Measurements from ENCODE around the gene PPP6R3. TPM values are rescaled to one million over a fixed set of nuclear protein-coding genes. Genes with fewer than 3 reads are reported as not detected.

The PPP6R3 gene
- total and polyA plus RNA-seq, 2 donors (not counting 3 experiments of a cell fraction or from before 2014, with no cell fraction given), result 31.7 to 98.8 TPM

- H3K4me3 ChIP-seq (replicated peaks in 1 of 3; ENCODE audit: insufficient read depth in 1 of 3, low read depth in 1 of 3, low read length in 3 of 3), result no peak overlapping the region
- H4K20me1 ChIP-seq (replicated peaks; ENCODE audit: control insufficient read depth, extremely low read depth, insufficient read depth, low read length), result no peaks in the 10 kb centered on the region
- TF ChIP-seq FOS (IDR thresholded peaks at IDR 0.05; ENCODE audit: borderline replicate concordance, insufficient read depth, low read length) (no peak), JUN (IDR thresholded peaks at IDR 0.05; ENCODE audit: borderline replicate concordance, insufficient read depth, insufficient read length, low read depth) (no peak), EZH2 (IDR thresholded peaks at IDR 0.05; ENCODE audit: borderline replicate concordance, low read depth, low read length, severe bottlenecking) (no peak), POLR2AphosphoS5 (IDR thresholded peaks at IDR 0.05; ENCODE audit: insufficient read depth, low read depth, low read length) (no peak), POLR2A (IDR thresholded peaks at IDR 0.05; ENCODE audit: low read depth, low read length) (no peak), GATA2 (IDR thresholded peaks at IDR 0.05; ENCODE audit: insufficient read depth, insufficient read length, low read depth, low read length) (no peak), MYC (IDR thresholded peaks at IDR 0.05; ENCODE audit: low read depth, low read length) (no peak)
- TF ChIP-seq, protein P1, sequence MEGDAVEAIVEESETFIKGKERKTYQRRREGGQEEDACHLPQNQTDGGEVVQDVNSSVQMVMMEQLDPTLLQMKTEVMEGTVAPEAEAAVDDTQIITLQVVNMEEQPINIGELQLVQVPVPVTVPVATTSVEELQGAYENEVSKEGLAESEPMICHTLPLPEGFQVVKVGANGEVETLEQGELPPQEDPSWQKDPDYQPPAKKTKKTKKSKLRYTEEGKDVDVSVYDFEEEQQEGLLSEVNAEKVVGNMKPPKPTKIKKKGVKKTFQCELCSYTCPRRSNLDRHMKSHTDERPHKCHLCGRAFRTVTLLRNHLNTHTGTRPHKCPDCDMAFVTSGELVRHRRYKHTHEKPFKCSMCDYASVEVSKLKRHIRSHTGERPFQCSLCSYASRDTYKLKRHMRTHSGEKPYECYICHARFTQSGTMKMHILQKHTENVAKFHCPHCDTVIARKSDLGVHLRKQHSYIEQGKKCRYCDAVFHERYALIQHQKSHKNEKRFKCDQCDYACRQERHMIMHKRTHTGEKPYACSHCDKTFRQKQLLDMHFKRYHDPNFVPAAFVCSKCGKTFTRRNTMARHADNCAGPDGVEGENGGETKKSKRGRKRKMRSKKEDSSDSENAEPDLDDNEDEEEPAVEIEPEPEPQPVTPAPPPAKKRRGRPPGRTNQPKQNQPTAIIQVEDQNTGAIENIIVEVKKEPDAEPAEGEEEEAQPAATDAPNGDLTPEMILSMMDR (IDR thresholded peaks at IDR 0.05; ENCODE audit: extremely low read depth in 1 of 2, insufficient read depth in 1 of 2, low read depth in 1 of 2, low read length in 2 of 2), result no peak
- TF ChIP-seq, protein P2, sequence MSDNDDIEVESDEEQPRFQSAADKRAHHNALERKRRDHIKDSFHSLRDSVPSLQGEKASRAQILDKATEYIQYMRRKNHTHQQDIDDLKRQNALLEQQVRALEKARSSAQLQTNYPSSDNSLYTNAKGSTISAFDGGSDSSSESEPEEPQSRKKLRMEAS (IDR thresholded peaks at IDR 0.05; ENCODE audit: insufficient read depth, insufficient read length), result no peak
- H3K9me1 ChIP-seq (replicated peaks; ENCODE audit: control insufficient read depth, extremely low read depth, insufficient read depth, low read length), result no peaks in the 10 kb centered on the region
- CTCF ChIA-PET, result interaction anchor here (0.9 to 1.3 kb wide), 11 partner anchors 8 to 181 kb away, joined by 3 to 9 read pairs (median 4); partner anchors contain the start of gene C11orf24
- peaks cover 2 to 41% of the 10 kb centered on the region in 2 experiments for H3K36me3 ChIP-seq (ENCODE audit: control insufficient read depth in 2 of 2, extremely low read depth in 1 of 2, insufficient read depth in 2 of 2, low read length in 2 of 2)
- peak overlapping the region; percentile 3 for H3K4me2 ChIP-seq (ENCODE audit: insufficient read depth, low read length)
- dilution Hi-C loops (cut with MboI; ENCODE audit: extremely low pct_ligation_motif_present, low sequenced_read_pairs) (no loop called here), intact Hi-C loops (cut with micrococcal nuclease) (loop anchor here (5.0 kb wide), 2 partner anchors 41 to 56 kb away; no protein-coding TSS in a partner anchor)
- peak overlapping the region; percentile 49 for H2AFZ ChIP-seq (ENCODE audit: low read depth, low read length)
- H3K9me3 ChIP-seq (replicated peaks; ENCODE audit: control insufficient read depth, insufficient read depth, low read length), result no peaks in the 10 kb centered on the region
- no peaks in the 10 kb centered on the region for H3K27me3 ChIP-seq (ENCODE audit: control insufficient read depth in 2 of 2, insufficient read depth in 2 of 2, low read length in 2 of 2)
- H3K27ac ChIP-seq (ENCODE audit: insufficient read depth, low read depth, low read length), result peak overlapping the region; percentile 89
- BruUV-seq (replicated peaks), result no TSS peak
- no peaks in the 10 kb centered on the region for H3K79me2 ChIP-seq (ENCODE audit: control insufficient read depth, insufficient read depth, low read length)
- peaks cover 16% of the 10 kb centered on the region for H3K4me1 ChIP-seq (ENCODE audit: control insufficient read depth, extremely low read depth, insufficient read depth, low read length)
- DNase-seq (ENCODE audit: low read depth, low spot score) (no peak), FAIRE-seq (no peak)
- POLR2A ChIA-PET, result no interaction called here
- H3K9ac ChIP-seq (replicated peaks; ENCODE audit: extremely low read depth, insufficient read depth, low read length), result peak overlapping the region; percentile 27
These were observed 22.5 kb upstream of the PPP6R3 start for GRCh38 chr11:68437927-68438657.

Measured in endothelial cell of umbilical vein (primary cell).